ENCODE data around the gene RAB6B. TPM values are rescaled to one million over a fixed set of nuclear protein-coding genes. Genes with fewer than 3 reads are reported as not detected.

The RAB6B gene
- total and polyA plus RNA-seq, 2 of the 4 experiments (the other 2 are of a cell fraction): 0.18 to 1.2 TPM

DNA sequence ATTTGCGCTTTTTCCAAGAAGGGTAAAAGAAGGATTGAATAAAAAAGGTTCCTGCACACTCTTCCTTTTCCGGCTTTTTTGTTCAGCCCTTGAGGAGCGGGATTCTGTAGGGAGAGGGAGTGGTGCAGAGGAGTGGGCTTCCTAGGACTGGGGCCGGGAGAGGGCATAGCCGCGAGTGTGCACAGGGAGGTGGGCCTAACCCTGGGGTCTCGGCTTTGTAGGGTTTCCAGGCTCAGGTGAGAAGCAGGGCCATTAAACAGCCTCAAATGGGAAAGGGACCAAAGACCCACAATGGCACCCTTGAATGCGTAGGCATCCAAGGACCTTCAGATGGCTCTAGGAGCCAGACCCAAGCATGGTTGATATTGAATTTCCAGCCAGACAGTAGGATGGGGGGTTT, 35.4 kb upstream of the RAB6B start:
- H3K56ac ChIP-seq (ENCODE audit: extremely low read depth, insufficient read depth, low read length): no peak overlapping the region

More for the DNA sequence above, 35.4 kb upstream of the RAB6B start:
- Histone ChIP-seq H3K27me3 (ENCODE audit: control insufficient read depth, insufficient read depth, low read length) (no peaks in the 10 kb centered on the region; the same call in 1 of the 2 replicates), H3K14ac (replicated peaks; ENCODE audit: low read depth, low read length) (no peak overlapping the region), H2BK20ac (ENCODE audit: low read depth, low read length) (no peak overlapping the region), H3K4ac (ENCODE audit: low read depth, low read length) (no peak overlapping the region), H4K5ac (ENCODE audit: low read depth, low read length) (no peak overlapping the region), H2AK9ac (replicated peaks; ENCODE audit: low read depth, low read length, poor library complexity) (no peak overlapping the region), H3K27ac (ENCODE audit: insufficient read depth, low read length) (no peak overlapping the region), H2BK5ac (ENCODE audit: low read depth, low read length, poor library complexity, severe bottlenecking) (no peak overlapping the region), H4K91ac (ENCODE audit: insufficient read depth, low read depth, low read length) (no peak overlapping the region), H2AFZ (replicated peaks; ENCODE audit: low read length, poor library complexity) (no peak overlapping the region), H4K20me1 (ENCODE audit: insufficient read depth, low read length) (no peaks in the 10 kb centered on the region), H2BK120ac (ENCODE audit: low read depth, low read length) (no peak overlapping the region), H3K4me3 (ENCODE audit: insufficient read depth, low read depth, low read length) (no peak overlapping the region), H3K79me1 (ENCODE audit: low read depth in 1 of 2, low read length in 2 of 2) (no peaks in the 10 kb centered on the region), H3K4me1 (ENCODE audit: control insufficient read depth, insufficient read depth, low read length) (peaks cover 2% of the 10 kb centered on the region), H2BK15ac (ENCODE audit: low read depth, low read length) (no peak overlapping the region), H3K36me3 (ENCODE audit: control insufficient read depth, insufficient read depth, low read length) (no peaks in the 10 kb centered on the region), H3K4me2 (ENCODE audit: low read depth, low read length) (no peak overlapping the region), H3K9me1 (ENCODE audit: insufficient read depth, low read length) (peaks cover 3% of the 10 kb centered on the region; the same call in 1 of the 2 replicates), H2AK5ac (ENCODE audit: low read depth, low read length) (no peak overlapping the region), H3K9me3 (ENCODE audit: control insufficient read depth, insufficient read depth, low read length) (no peaks in the 10 kb centered on the region), H4K8ac (ENCODE audit: low read depth in 2 of 2, low read length in 2 of 2) (no peak overlapping the region), H3K18ac (ENCODE audit: low read depth, low read length) (no peak overlapping the region), H3K23ac (ENCODE audit: low read depth, low read length) (no peak overlapping the region), H3K9ac (ENCODE audit: low read depth, low read length) (no peak overlapping the region)
- no peak for TF ChIP-seq MAZ (IDR thresholded peaks at IDR 0.05; ENCODE audit: borderline replicate concordance, low read depth, low read length)
- TF ChIP-seq MAFK (IDR thresholded peaks at IDR 0.05; ENCODE audit: low read depth, low read length): no peak
- TF ChIP-seq, protein P1, sequence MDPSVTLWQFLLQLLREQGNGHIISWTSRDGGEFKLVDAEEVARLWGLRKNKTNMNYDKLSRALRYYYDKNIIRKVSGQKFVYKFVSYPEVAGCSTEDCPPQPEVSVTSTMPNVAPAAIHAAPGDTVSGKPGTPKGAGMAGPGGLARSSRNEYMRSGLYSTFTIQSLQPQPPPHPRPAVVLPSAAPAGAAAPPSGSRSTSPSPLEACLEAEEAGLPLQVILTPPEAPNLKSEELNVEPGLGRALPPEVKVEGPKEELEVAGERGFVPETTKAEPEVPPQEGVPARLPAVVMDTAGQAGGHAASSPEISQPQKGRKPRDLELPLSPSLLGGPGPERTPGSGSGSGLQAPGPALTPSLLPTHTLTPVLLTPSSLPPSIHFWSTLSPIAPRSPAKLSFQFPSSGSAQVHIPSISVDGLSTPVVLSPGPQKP (IDR thresholded peaks at IDR 0.05; ENCODE audit: borderline replicate concordance, low read depth, low read length): no peak
- no peak for TF ChIP-seq POLR2A (IDR thresholded peaks at IDR 0.05; ENCODE audit: low read depth, low read length)
- TF ChIP-seq RCOR1 (IDR thresholded peaks at IDR 0.05; ENCODE audit: insufficient replicate concordance, low read length): no peak
- no peak for TF ChIP-seq CHD1 (IDR thresholded peaks at IDR 0.05; ENCODE audit: low read depth, low read length)
- TF ChIP-seq RAD21 (IDR thresholded peaks at IDR 0.05; ENCODE audit: low read length): no peak
- in situ Hi-C loops (cut with MboI; ENCODE audit: low sequenced_read_pairs): loop anchor here (5.0 to 25.0 kb wide), 4 partner anchors 281 to 1194 kb away; partner anchors contain the start of genes ANAPC13 and CEP63
- WGBS, 2 experiments (ENCODE audit: extremely low coverage in 2 of 2, insufficient read length in 1 of 2): 93% methylated on average over 2 of the region's 8 CpGs; no CpG with 5 or more reads in 1 of the 2 experiments
- intact Hi-C loops (cut with micrococcal nuclease): loop anchor here (5.0 to 10.0 kb wide), 3 partner anchors 131 to 554 kb away; partner anchors contain the start of genes ANAPC13 and CEP63
- no TSS peak for BruUV-seq (replicated peaks)
- POLR2A ChIA-PET (ENCODE audit: unreplicated experiment): no interaction called here
- dilution Hi-C loops (cut with HindIII; ENCODE audit: low sequenced_read_pairs, unreplicated experiment): no loop called here
- DNase-seq: no peak
- CTCF ChIA-PET: interaction anchor here (1.1 to 1.3 kb wide), 2 partner anchors 271 to 280 kb away, joined by 4 to 6 read pairs; no protein-coding TSS in a partner anchor
- no peak for ATAC-seq (ENCODE audit: low read depth)
